H1 (cell line): ENCODE data around the gene SHROOM2. TPM values are rescaled to one million over a fixed set of nuclear protein-coding genes. Genes with fewer than 3 reads are reported as not detected.

ENCODE experiments used
- BCL11A ChIP-seq, 2 experiments: IDR thresholded peaks; one replicate each; pipeline ENCODE4 v1.6.1; 2011; ENCODE audit warnings: low read depth in 2 of 2, low read length in 2 of 2, mild to moderate bottlenecking in 2 of 2
- EZH2 ChIP-seq: fragments of 200-600 bp; sonication (generic); IDR thresholded peaks from 2 replicates; pipeline ENCODE4 v1.7.1; 2012; ENCODE audit warnings: low read depth, mild to moderate bottlenecking, moderate library complexity, low read length, inconsistent platforms; ENCODE audit not compliant: severe bottlenecking
- JUN ChIP-seq: IDR thresholded peaks from 2 replicates; pipeline ENCODE4 v1.6.1; 2011; ENCODE audit warnings: low read depth, mild to moderate bottlenecking, improper control_type of control experiment, low read length
- SRF ChIP-seq: IDR thresholded peaks from 2 replicates; pipeline ENCODE4 v1.6.1; 2011; ENCODE audit warnings: mild to moderate bottlenecking, low read depth, low read length, moderate library complexity
- TBP ChIP-seq: IDR thresholded peaks from 2 replicates; pipeline ENCODE4 v1.6.1; 2011; ENCODE audit warnings: low read depth, low read length, improper control_type of control experiment
- TEAD4 ChIP-seq: IDR thresholded peaks from 2 replicates; pipeline ENCODE4 v1.6.1; 2012; ENCODE audit warnings: low read depth, low read length, inconsistent platforms, mixed read lengths
- polyA plus RNA-seq, 7 experiments: library from polyadenylated mRNA; depleted of rRNA in 3 of 7; stranded (reverse) in 5 of 7; unstranded in 2 of 7; fragments of >200 nt in 5 of 7; fragments of 200-250 nt in 2 of 7; gene quantifications; 1 replicate in 5 of 7; 2 replicates in 1 of 7; 4 replicates in 1 of 7; pipeline versions ENCODE4 v1.2.1 to v1.2.3, GENCODE V29; 2011 to 2013; ENCODE audit warnings: missing spikeins in 2 of 7, mixed read lengths in 2 of 7
- total RNA-seq: library from RNA; stranded (reverse); fragmentation: NEBNext Ultra II Directional; extraction: Animal tissue kit (Norgen Biotek cat#: 25700); gene quantifications from 2 replicates; pipeline ENCODE4 v1.2.1, GENCODE V29; 2021

Gene SHROOM2
- total and polyA plus RNA-seq, 2 of the 8 experiments (the other 6 are each of a cell fraction or from before 2014, with no cell fraction given) = 3.4 to 14.2 TPM

GRCh38 chrX:9859711-9860555 lies 73.7 kb downstream of the SHROOM2 start (continued):
- TF ChIP-seq SRF (no peak), TEAD4 (no peak), TBP (no peak), JUN (no peak), BCL11A (IDR thresholded peaks at IDR 0.05; ENCODE audit: low read depth in 2 of 2, low read length in 2 of 2) (no peak), EZH2 (no peak)
